IMR-90 (cell line): ENCODE measurements around the gene CDA.

Experiments
- CEBPB ChIP-seq: IDR thresholded peaks from 2 replicates; pipeline ENCODE4 v1.6.1; 2012; ENCODE audit warnings: low read depth, low read length, improper control_type of control experiment
- CHD1 ChIP-seq: IDR thresholded peaks from 2 replicates; pipeline ENCODE4 v1.6.1; 2012; ENCODE audit warnings: low read depth, low read length, improper control_type of control experiment
- CTCF ChIP-seq: conservative IDR thresholded peaks from 2 replicates; pipeline ENCODE4 v1.5.1; 2012; ENCODE audit warnings: mild to moderate bottlenecking, low read depth, low read length, improper control_type of control experiment
- MAFK ChIP-seq: IDR thresholded peaks from 2 replicates; pipeline ENCODE4 v1.6.1; 2012; ENCODE audit warnings: low read depth, low read length, improper control_type of control experiment
- MAZ ChIP-seq: IDR thresholded peaks from 2 replicates; pipeline ENCODE4 v1.6.1; 2012; ENCODE audit warnings: low read depth, mild to moderate bottlenecking, low read length, improper control_type of control experiment, moderate library complexity, borderline replicate concordance
- MXI1 ChIP-seq: IDR thresholded peaks from 2 replicates; pipeline ENCODE4 v1.6.1; 2012; ENCODE audit warnings: low read depth, mild to moderate bottlenecking, low read length, moderate library complexity, borderline replicate concordance
- NFE2L2 ChIP-seq: fragments of 150-350 bp; IDR thresholded peaks from 2 replicates; pipeline ENCODE4 v1.6.1; 2016; ENCODE audit warnings: low read depth, mild to moderate bottlenecking, low read length
- POLR2A ChIP-seq: IDR thresholded peaks from 2 replicates; pipeline ENCODE4 v1.6.1; 2012; ENCODE audit warnings: mild to moderate bottlenecking, low read depth, low read length
- RAD21 ChIP-seq: IDR thresholded peaks from 2 replicates; pipeline ENCODE4 v1.6.1; 2012; ENCODE audit warnings: low read length, improper control_type of control experiment
- RCOR1 ChIP-seq: IDR thresholded peaks from 2 replicates; pipeline ENCODE4 v1.6.1; 2012; ENCODE audit warnings: mild to moderate bottlenecking, low read length, improper control_type of control experiment; ENCODE audit not compliant: insufficient replicate concordance
- RFX5 ChIP-seq: IDR thresholded peaks from 2 replicates; pipeline ENCODE4 v1.8.0; 2012; ENCODE audit warnings: low read depth, mild to moderate bottlenecking, low read length, moderate library complexity
- SMC3 ChIP-seq: fragments of 150-350 bp; IDR thresholded peaks from 2 replicates; pipeline ENCODE4 v1.6.1; 2016; ENCODE audit warnings: low read depth, mild to moderate bottlenecking, antibody characterized with exemption, low read length, moderate library complexity
- USF2 ChIP-seq: fragments of 150-350 bp; IDR thresholded peaks from 2 replicates; pipeline ENCODE4 v1.6.1; 2017; ENCODE audit warnings: mild to moderate bottlenecking, antibody characterized with exemption, low read length, low read depth

GRCh38 chr1:20558191-20558590, 30.7 kb upstream of the CDA start:
- TF ChIP-seq POLR2A (no peak), CTCF (no peak), MAZ (no peak), CHD1 (no peak), RAD21 (no peak), RFX5 (no peak), USF2 (no peak), RCOR1 (no peak), MXI1 (no peak), CEBPB (no peak), SMC3 (no peak), MAFK (no peak), NFE2L2 (no peak)
